GM23248 (cell line): Measurements from ENCODE around the gene COL16A1.

Source experiments
- EZH2 ChIP-seq: fragments of 200-600 bp; sonication (generic); IDR thresholded peaks from 2 replicates; pipeline ENCODE4 v1.6.1; 2018; ENCODE audit warnings: antibody characterized with exemption, mild to moderate bottlenecking; ENCODE audit not compliant: insufficient read depth, poor library complexity, severe bottlenecking
- EZH2phosphoT487 ChIP-seq: fragments of 200-600 bp; sonication (generic); IDR thresholded peaks from 2 replicates; pipeline ENCODE4 v1.6.1; 2018; ENCODE audit warnings: antibody characterized with exemption, moderate library complexity, mild to moderate bottlenecking, low read depth; ENCODE audit not compliant: insufficient read depth

DNA sequence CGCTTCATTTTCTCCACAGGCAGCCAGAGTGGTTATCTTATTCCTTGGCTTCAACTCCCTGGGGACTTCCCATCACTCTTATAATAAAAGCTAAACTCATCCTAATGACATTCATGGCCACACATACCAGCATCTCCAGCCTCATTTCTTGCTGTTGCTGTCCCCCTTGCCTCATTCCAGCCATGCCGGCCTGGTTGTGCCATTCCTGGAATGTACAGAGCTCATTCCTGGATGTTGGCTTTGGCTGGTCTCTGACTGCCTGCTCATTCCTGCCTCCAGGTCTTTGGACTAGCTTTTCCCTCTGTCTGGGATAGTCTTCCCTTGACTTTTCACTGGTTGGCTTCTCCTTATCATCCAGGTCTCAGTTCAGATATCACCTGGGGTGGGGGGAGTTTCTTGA is 56.7 kb downstream of the COL16A1 start:
- TF ChIP-seq EZH2 (no peak), EZH2phosphoT487 (no peak)
